Left lung (tissue), 10 donors: ENCODE data around the gene SYT6. TPM values are rescaled to one million over a fixed set of nuclear protein-coding genes. Genes with fewer than 3 reads are reported as not detected.
A peak's percentile ranks its signal among the peaks of the same experiment; 100 is the strongest.

ENCODE experiments used
- ATAC-seq: fragments of 200-7000 bp; cut with Tn5 transposase; one replicate; pipeline ENCODE4 v1.9.1; 2020; ENCODE audit warnings: moderate library complexity
- DNase-seq, 4 donors: peaks; one replicate each; pipeline ENCODE4 v3.0.0-alpha.2; 2013 to 2020
- H3K27ac ChIP-seq, 2 donors: fragments of 200-600 bp; sonication (generic) in 1 of 2; one replicate each; pipeline versions ENCODE4 v1.5.0 to v1.8.0; 2020 to 2021
- H3K27me3 ChIP-seq, 2 donors: fragments of 200-600 bp; sonication (generic) in 1 of 2; one replicate each; pipeline versions ENCODE4 v1.5.0 to v1.8.0; 2020 to 2021
- H3K36me3 ChIP-seq, 2 donors: fragments of 200-600 bp; sonication (generic) in 1 of 2; one replicate each; pipeline versions ENCODE4 v1.5.0 to v1.8.0; 2020 to 2021
- H3K4me1 ChIP-seq, 2 donors: fragments of 200-600 bp; one replicate each; pipeline ENCODE4 v1.8.0; 2021
- H3K4me3 ChIP-seq, 2 donors: fragments of 200-600 bp; sonication (generic) in 1 of 2; one replicate each; pipeline versions ENCODE4 v1.5.0 to v1.8.0; 2020 to 2021; ENCODE audit warnings: mild to moderate bottlenecking in 1 of 2
- H3K9me3 ChIP-seq, 2 donors: fragments of 200-600 bp; sonication (generic) in 1 of 2; one replicate each; pipeline versions ENCODE4 v1.5.0 to v1.8.0; 2020 to 2021
- intact Hi-C, 2 donors: fragments of 100-400 bp; cut with DNase I; formaldehyde crosslinking; loops; one replicate each; pipeline versions ENCODE4 v1.11.2 to v1.14.2; 2022
- polyA plus RNA-seq, 6 donors: library from polyadenylated mRNA; unstranded; fragments of 120-200 nt; gene quantifications; one replicate each; pipeline ENCODE4 v1.2.1, GENCODE V29; 2013; ENCODE audit not compliant: insufficient read length in 6 of 6
- total RNA-seq, 2 donors: library from RNA; stranded (reverse); fragmentation: NEBNext Ultra II Directional; extraction: Animal tissue kit (Norgen Biotek cat#: 25700); gene quantifications; one replicate each; pipeline ENCODE4 v1.2.1, GENCODE V29; 2021
- TF ChIP-seq, protein P1 (sequence below), 2 donors: fragments of 200-600 bp; sonication (generic) in 1 of 2; IDR thresholded peaks; one replicate each; pipeline versions ENCODE4 v1.5.0 to v1.8.0; 2021; ENCODE audit warnings: antibody characterized with exemption in 2 of 2
- donor health status: DM: no; HTN: yes; CAD: no.
- donor health status: DM: no; HTN: no; CAD: no.

The SYT6 gene
- total and polyA plus RNA-seq, 8 donors: 10.9 to 21.9 (median 12.6) TPM; not detected in 2

DNA sequence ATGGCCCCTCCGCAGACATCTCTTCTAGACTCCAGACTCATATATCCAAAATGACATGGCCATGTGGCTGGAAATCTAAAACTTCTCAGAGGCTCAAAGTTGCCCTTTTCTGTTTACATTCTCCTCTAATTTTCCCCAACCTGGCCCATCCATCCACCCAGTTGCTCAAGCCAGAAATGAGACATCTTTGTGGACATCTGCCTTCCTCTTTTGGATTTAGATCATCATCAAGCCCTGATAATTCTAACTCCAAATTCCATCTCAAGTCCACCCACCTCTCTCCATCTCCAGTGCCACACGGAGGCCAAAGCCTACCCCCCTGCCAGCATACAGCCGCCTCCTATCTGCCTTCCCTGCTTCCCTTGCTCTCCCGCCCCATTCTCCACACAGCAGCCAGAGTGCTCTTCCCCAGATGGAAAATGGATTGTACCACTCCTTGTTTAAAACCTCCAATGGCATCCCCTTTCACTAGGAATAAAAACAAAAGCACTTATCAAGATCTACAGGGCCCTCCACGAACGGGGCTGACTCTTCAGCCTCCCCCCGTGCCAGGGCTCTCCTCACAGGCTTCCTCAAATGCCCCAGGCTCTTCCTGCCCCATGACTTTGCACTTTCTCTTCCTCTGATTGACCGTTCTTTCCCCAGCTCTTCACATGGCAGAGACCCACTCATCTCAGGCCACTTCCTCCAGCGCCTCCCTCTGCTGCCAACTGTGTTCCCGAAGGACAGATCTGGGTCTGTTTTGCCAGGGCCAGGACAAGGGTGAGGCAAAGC is 40.1 kb downstream of the SYT6 start:
- Histone ChIP-seq H3K4me3 (no peak overlapping the region), H3K4me1 (peaks cover 0 to 20% of the 10 kb centered on the region in 2 donors), H3K27ac (peak overlapping the region in 1 of 2 donors; percentile 72), H3K9me3 (no peaks in the 10 kb centered on the region), H3K36me3 (no peaks in the 10 kb centered on the region), H3K27me3 (no peaks in the 10 kb centered on the region)
- peak; percentile 82 for ATAC-seq
- TF ChIP-seq, protein P1, sequence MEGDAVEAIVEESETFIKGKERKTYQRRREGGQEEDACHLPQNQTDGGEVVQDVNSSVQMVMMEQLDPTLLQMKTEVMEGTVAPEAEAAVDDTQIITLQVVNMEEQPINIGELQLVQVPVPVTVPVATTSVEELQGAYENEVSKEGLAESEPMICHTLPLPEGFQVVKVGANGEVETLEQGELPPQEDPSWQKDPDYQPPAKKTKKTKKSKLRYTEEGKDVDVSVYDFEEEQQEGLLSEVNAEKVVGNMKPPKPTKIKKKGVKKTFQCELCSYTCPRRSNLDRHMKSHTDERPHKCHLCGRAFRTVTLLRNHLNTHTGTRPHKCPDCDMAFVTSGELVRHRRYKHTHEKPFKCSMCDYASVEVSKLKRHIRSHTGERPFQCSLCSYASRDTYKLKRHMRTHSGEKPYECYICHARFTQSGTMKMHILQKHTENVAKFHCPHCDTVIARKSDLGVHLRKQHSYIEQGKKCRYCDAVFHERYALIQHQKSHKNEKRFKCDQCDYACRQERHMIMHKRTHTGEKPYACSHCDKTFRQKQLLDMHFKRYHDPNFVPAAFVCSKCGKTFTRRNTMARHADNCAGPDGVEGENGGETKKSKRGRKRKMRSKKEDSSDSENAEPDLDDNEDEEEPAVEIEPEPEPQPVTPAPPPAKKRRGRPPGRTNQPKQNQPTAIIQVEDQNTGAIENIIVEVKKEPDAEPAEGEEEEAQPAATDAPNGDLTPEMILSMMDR (IDR thresholded peaks at IDR 0.05): no peak
- peak in 1 of 4 donors; percentile 50 for DNase-seq
- intact Hi-C loops: no loop called here

DNA sequence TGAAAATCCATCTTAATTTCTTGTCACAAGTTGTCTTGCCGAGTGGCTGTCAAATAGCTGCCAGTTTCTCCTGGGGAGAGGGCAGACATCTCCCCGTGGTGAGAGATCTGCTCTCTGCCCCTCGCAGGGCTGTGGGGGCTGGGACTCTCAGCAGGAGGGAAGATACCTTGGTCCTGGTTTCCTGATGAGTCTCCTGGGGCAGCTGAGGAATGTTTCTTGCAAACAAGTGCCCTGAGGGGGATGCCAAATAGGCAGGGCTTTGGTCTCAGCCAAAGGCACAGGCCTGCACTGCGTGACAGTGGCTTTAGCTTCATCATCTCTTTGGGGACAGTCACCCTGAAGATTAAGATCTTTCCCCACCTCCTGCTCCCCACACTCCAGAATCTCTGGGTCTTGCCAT is 40.9 kb downstream of the SYT6 start:
- Histone ChIP-seq H3K9me3 (no peaks in the 10 kb centered on the region), H3K27me3 (no peaks in the 10 kb centered on the region), H3K4me3 (no peak overlapping the region), H3K27ac (no peak overlapping the region), H3K36me3 (no peaks in the 10 kb centered on the region), H3K4me1 (peaks cover 0 to 20% of the 10 kb centered on the region in 2 donors)
- ATAC-seq: no peak
- TF ChIP-seq, protein P1 (IDR thresholded peaks at IDR 0.05): no peak
- intact Hi-C loops: no loop called here
- DNase-seq: no peak

DNA sequence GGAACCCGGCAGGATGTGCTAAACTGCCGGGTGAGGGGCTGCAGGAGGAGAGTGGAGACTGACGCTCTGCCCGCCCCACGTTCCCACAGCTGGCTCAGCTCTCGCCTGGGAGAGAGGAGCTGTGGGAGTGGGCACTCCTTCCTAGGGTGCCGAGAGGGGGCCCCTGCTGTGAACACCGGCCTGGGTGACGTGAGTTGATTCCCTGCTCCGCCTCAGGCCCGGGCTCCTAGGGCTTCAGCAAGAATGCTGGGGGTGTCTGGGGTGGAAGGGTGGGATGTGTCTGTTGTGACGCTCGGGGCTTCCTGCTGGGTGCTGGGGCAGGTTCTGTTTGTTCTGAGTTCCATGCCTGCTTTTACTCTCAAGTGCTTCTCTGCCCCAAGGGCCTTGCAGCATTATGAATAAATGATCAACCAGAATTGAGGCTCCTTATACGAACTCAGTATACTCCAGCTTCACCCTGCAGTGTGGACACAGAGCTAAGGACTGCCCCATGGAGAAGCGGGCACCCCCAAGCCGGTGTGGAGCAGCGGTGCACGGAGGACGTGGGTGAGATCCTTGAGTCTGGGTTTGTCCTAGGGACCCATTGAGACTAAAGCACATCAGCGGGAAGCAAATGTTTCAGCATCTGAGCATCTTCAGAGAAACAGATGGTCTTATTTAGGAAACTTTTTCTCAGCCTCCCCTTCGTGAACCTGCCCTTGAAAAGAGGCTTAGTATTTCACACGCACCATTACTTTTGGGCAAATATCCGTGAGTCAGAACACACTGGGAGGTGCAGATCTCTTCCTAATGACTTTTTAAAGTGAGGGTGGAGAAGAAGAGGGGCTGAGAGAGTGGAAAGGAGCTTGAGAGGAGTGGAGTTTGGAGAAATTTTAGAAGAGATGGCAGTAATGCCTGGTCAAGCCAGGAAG is 41.7 kb downstream of the SYT6 start:
- intact Hi-C loops: no loop called here
- no peak for DNase-seq
- no peaks in the 10 kb centered on the region for H3K36me3 ChIP-seq
- peaks cover 0 to 20% of the 10 kb centered on the region in 2 donors for H3K4me1 ChIP-seq
- no peaks in the 10 kb centered on the region for H3K27me3 ChIP-seq
- H3K27ac ChIP-seq: no peak overlapping the region
- H3K9me3 ChIP-seq: no peaks in the 10 kb centered on the region
- TF ChIP-seq, protein P1 (IDR thresholded peaks at IDR 0.05): no peak
- no peak overlapping the region for H3K4me3 ChIP-seq
- ATAC-seq: no peak

DNA sequence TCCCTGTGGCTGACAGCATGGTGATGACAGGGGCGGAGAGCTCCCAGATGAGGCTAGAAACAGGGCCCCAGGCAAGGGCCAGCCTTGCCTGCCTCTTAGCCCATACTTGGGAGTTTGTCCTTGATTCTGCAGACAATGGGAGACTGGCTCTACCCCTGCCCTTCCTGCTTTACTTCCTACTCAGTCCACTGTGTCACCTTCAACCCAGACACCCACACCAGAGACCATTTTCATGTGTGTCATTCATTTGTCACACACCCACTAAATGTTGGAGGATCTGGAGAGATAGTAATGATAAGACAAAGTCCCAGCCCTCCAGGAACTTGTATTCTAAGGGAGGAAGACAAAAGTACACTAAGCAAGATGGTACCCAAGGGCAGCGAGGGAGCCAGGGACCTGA is 43.7 kb downstream of the SYT6 start:
- intact Hi-C loops: no loop called here
- ATAC-seq: no peak
- H3K4me1 ChIP-seq: peaks cover 0 to 20% of the 10 kb centered on the region in 2 donors
- no peaks in the 10 kb centered on the region for H3K36me3 ChIP-seq
- no peak for DNase-seq
- no peak overlapping the region for H3K27ac ChIP-seq
- H3K27me3 ChIP-seq: no peaks in the 10 kb centered on the region
- H3K9me3 ChIP-seq: no peaks in the 10 kb centered on the region
- TF ChIP-seq, protein P1 (IDR thresholded peaks at IDR 0.05): no peak
- no peak overlapping the region for H3K4me3 ChIP-seq

DNA sequence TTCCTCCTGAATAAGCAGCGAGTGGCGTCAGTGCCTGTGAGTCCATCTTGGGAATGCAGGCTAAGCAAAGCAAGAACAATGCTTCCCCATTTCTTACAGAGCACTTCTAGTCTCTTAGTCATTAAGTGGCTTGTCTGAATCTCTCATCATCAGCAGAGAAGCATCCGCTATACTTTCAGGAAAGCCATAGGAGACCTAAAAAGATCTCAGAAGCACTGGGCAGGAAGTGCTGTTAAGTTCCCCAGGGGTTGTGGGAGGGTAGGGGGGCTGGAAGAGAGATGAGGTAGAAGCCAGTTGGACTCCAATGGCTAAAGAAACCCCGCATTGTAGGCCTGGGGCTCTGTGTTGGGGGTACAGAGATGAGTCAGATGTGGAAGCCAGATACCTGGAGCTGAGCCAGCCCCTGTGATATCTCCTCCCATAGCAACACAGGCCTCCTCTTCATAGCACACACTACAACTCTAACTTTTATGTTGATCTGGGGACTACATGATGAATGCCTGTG is 44.9 kb downstream of the SYT6 start:
- intact Hi-C loops: no loop called here
- peak; percentile 53 for ATAC-seq
- Histone ChIP-seq H3K27ac (peak overlapping the region in 1 of 2 donors; percentile 64), H3K4me1 (peaks cover 0 to 10% of the 10 kb centered on the region in 2 donors), H3K27me3 (no peaks in the 10 kb centered on the region), H3K4me3 (no peak overlapping the region), H3K36me3 (no peaks in the 10 kb centered on the region), H3K9me3 (no peaks in the 10 kb centered on the region)
- DNase-seq: no peak
- TF ChIP-seq, protein P1 (IDR thresholded peaks at IDR 0.05): no peak
